Stimulated activated CD4-positive, alpha-beta T cell treated with anti-CD3 and anti-CD28 coated beads, Interleukin-2, amount 100 ng/mL, for 48 hours (primary cell): Measurements from ENCODE around the gene CUL2.
"Not testable (repeated sequence)": the region's sequence is repeated elsewhere in the genome, so short reads cannot be mapped to it uniquely, and the experiment has no call there.

Experiments used
- DNase-seq, 2 donors: peaks; one replicate each; pipeline ENCODE4 v3.0.0-alpha.2; 2020

Gene CUL2

DNA sequence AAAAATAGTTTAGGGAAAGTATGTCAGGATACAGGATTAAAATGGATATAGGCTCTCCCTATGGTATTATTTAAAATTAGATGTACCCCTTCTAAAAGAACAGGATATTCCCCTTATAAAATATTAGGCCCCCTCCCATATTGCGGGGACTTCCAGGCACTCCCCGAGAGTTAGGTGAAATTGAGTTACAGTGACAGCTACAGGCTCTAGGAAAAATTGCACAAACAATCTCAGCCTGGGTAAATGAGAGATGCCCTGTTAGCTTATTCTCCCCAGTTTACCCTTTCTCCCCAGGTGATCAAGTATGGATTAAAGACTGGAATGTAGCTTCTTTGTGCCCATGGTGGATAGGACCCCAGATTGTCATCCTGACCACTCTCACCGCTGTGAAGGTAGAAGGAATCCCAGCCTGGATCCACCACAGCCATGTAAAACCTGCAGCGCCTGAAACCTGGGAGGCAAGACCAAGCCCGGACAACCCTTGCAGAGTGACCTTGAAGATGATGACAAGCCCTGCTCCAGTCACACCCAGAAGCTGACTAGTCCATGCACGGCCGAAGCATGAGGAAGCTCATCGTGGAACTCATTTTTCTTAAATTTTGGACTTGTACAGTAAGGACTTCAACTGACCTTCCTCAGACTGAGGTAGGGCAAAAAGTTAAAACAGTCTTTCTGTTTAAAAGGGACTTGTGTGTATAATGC is 115.6 kb downstream of the CUL2 start:
- DNase-seq, result not testable (repeated sequence)

DNA sequence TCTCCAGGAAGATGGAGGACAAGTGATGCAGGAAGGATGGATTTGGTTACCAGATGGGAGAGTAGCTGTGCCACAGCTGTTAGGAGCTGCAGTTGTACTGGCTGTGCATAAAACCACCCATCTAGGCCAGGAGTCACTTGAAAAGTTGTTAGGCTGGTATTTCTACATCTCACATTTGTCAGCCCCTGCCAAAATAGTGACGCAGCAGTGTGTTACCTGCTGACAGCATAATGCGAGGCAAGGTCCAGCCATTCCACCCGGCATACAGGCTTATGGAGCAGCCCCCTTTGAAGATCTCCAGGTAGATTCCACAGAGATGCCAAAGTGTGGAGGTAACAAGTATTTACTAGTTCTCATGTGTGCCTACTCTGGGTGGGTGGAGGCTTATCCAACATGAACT is 116.4 kb downstream of the CUL2 start:
- DNase-seq, result not testable (repeated sequence)

DNA sequence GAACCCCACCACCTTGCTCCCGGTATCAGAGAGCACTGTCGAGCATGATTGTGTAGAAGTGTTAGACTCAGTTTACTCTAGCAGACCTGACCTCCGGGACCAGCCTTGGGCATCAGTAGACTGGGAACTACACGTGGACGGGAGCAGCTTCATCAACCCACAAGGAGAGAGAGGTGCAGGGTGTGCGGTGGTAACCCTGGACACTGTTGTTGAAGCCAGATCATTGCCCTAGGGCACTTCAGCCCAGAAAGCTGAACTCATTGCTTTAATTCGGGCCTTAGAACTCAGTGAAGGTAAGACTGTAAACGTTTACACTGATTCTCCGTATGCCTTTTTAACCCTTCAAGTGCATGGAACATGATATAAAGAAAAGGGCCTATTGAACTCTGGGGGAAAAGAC is 117.0 kb downstream of the CUL2 start:
- DNase-seq, result not testable (repeated sequence)

DNA sequence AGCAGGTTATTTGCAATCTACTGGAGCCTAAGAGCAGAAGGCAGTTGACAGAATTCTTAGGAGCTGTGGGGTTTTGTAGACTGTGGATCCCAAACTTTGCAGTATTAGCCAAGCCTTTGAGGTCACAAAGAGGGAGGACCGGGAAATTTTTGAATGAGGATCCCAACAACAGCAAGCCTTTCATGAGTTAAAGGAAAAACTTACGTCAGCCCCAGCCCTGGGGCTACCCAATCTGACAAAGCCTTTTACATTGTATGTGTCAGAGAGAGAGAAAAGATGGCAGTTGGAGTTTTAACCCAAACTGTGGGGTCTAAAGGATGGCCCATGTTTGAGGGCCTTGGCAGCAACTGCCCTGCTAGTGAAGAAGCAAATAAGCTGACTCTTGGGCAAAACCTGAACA is 117.5 kb downstream of the CUL2 start:
- not testable (repeated sequence) for DNase-seq

DNA sequence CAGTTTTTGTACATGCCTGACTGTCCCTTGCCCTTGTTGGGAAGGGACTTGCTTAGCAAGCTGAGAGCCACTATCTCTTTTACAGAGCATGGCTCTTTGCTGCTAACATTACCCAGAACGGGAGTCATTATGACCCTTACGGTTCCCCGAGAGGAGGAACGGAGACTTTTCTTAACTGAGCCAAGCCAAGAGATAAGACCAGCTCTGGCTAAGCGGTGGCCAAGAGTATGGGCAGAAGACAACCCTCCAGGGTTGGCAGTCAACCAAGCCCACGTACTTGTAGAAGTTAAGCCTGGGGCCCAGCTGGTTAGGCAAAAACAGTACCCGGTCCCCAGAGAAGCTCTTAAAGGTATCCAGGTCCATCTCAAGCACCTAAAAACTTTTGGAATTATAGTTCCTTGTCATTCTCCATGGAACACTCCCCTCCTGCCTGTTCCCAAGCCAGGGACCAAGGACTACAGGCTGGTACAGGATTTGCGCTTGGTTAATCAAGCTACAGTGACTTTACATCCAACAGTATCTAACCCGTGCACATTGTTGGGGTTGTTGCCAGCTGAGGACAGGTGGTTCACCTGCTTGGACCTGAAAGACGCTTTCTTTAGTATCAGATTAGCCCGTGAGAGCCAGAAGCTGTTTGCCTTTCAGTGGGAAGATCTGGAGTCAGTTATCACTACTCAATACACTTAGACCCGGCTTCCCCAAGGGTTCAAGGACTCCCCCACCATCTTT is 118.4 kb downstream of the CUL2 start:
- not testable (repeated sequence) for DNase-seq

DNA sequence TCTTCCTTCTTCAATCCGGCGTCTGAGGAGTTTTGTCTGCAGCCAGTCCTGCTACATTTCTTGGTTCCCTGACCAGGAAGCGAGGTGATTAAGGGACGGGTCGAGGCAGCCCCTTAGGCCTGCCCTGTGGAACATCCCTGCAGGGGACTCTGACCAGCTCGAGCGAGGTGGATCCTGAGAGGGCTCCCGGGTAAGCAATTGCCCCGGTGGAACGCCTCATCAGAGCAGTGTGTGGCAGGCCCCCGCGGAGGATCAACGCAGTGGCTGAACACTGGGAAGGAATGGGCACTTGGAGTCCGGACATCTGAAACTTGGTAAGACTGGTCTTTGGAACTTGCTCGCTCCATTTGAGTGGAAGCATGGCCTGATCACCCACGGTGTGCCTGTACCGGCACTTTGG is 121.0 kb downstream of the CUL2 start:
- no peak for DNase-seq

DNA sequence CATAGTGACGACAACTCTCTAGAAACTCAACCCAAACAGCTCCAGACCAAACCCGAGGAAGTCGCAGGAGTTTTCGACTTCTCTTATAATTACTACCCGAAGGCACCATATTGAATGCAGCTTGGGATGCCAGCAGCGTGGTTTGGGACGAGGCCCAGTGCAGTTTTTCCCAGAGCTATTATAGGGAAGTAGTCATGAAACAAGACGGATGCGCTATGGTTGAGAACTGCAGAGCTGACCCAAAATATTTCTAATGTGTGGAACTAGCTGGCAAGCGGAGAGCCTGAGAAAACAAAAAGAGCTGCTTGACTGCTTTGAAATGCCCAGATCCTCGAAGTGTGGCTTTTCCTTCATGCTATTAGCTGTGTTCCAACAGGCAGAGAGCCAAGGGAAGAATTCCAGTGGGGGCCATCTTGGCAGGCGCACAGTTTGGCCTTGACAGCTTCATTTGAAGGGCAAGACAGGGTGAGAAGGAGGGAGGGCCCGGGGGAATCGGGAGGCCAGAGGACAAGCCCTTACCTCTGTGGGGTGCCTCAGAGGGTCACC is 122.7 kb downstream of the CUL2 start:
- no peak for DNase-seq

DNA sequence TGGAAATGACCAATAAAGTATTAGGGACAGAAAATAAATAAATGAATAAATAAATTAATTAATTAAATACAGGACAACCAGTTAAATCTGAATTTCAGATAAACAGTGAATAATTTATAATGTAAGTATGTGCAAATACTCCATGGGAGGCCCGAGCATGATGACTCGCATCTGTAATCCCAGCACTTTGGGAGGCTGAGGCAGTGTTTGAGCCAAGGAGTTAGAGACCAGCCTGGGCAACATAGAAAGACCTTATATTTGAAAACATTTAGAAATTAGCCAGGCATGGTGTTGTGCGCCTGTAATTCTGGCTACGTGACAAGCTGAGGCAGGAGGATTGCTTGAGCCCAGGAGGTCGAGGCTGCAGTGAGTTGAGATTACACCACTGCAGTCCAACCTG is 123.7 kb downstream of the CUL2 start:
- no peak for DNase-seq

DNA sequence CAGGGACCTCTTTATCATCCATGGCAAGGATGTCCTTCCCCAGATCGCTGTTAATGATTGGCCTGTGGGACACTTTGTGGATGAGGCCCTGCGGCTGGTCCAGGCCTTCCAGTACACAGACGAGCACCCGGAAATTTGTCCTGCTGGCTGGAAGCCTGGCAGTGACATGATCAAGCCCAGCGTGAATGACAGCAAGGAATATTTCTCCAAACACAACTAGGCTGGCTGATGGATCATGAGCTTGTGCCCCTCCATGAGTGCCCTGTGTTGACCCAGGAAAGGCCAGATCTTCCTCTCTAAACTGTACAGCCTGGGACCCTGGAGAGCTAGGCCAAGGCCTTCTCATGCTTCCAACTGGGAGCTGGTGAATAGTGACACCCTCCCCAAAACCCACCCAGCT is 124.1 kb downstream of the CUL2 start:
- DNase-seq, result no peak

DNA sequence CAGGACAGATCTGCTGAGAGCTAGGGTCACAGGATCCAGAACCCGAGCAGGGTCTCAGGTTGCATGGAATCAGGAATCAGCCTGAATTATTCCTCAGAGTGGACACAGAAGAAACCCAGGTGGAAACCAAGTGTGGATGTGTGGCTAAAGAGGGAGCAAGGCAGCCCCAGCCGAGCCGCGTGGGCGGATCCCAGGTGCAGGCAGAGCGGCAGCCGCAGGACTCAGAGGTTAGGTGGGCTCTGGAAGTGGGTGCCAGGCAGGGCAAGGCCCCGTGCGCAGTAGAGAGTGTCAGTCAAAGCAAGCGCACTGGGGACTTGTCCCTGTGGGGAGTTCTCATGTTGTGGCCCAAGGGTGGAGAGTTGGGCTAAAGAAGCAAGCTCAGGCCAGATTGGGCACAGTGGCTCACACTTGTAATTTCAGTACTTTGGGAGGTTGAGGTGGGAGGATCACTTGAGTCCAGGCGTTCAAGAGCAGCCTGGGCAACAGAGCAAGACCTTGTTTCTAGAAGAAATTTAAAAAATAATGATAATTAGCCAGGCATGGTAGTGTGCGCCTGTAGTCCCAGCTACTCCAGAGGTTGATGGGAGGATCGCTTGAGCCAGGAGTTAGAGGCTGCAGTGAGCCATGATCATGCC is 125.9 kb downstream of the CUL2 start:
- no peak for DNase-seq

DNA sequence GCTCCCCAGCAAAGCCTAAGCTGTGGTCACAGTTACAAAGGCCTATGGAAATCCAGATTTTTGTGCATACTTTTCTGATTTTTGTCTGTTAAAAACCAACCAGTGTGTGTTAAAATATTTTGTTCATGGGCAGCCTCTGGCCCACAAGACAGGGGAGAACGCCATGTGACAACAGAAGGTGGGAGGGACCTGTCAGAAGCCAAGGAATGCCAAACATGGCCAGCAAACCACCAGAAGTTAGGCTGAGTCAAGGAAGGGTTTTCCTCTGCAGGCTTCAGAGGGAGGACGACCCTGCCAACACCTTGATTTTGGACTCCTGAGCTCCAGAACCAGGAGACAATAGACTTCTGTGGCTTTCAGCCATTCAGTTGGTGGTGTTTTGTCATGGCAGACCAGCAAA is 127.3 kb downstream of the CUL2 start:
- DNase-seq, result no peak

DNA sequence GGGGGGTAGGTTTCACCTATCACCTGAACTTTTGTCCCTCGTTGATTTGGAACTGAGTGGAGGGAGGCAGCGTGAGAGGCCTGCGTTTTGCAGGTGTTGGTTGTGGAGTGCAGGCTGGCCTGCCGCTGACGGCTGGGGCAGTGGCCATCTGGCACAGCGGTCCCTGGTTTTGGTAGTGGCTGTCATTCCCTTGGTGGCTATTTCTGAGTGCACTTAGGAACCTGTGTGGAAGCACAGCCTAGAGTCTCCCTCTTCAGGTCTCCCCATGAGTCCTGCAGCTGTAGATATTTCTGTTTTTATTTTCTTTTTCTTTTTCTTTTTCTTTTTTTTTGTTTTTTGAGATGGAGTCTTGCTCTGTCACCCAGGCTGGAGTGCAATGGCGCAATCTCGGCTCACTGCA is 129.2 kb downstream of the CUL2 start:
- DNase-seq, result no peak

DNA sequence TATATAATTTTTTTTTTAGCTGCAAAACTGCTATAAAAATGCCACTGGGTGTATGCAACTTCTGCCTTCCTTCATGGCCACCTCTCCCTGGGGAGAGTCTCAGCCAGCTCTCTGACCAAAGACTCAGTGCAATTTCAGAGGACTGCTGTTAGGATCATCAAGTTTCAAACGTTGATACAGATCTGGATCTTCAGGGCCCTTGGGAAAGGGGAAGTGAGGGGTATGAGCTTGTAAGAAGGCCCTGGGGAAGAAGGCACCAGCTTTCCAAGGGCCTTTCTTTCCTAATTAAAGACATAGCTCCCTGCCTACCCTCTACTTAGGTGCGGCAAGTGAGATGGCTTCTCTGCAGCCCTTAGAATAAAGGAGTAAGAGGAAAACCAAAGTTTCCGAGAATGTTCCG is 130.4 kb downstream of the CUL2 start:
- no peak for DNase-seq

DNA sequence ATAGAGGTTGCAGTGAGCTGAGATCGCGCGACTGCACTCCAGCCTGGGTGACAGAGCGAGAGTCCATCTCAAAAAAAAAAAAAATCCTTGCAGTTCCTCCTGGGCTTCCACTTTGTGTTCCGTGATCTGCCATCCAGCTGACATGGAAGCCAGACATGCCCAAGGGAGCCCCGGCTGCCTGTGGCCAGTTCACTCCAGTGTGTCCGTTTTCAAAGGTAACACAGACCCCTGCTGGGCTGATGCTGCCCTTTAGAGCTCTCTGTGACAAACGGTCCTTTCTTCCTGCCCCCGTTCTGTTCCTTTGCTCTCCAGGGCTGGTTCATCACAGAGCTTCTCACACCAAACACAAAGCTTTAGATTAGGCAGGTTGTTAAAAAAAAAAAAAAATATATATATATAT is 130.8 kb downstream of the CUL2 start:
- no peak for DNase-seq
